H1 (cell line): ENCODE data around the gene ASTN2. TPM values are rescaled to one million over a fixed set of nuclear protein-coding genes. Genes with fewer than 3 reads are reported as not detected.

Experiments
- CTCF ChIA-PET: fragments of 300-600 bp; sonication (Branson Sonifier 250); formaldehyde crosslinking; loops from one replicate; lab custom pipeline; 2021; ENCODE audit not compliant: partially characterized antibody; lab: Charles Lee
- POLR2A ChIA-PET: fragments of 300-600 bp; sonication (Branson Sonifier 250); formaldehyde crosslinking; loops from one replicate; lab custom pipeline; 2021; ENCODE audit warnings: inconsistent platforms; ENCODE audit not compliant: partially characterized antibody; lab: Charles Lee
- DNase-seq, 2 experiments: peaks; one replicate each; pipeline versions ENCODE4 v3.0.0 to v3.0.0-alpha.2; 2010 to 2022; ENCODE audit warnings: low spot score in 2 of 2, low read depth in 1 of 2, mixed read lengths in 1 of 2
- FAIRE-seq: peaks from 2 replicates; lab custom pipeline; 2011; peaks lifted over from hg19 to GRCh38; lab: Jason Lieb, UNC
- H2AFZ ChIP-seq: 2 replicates; pipeline ENCODE4 v1.8.1; 2012; ENCODE audit warnings: low read length, inconsistent platforms
- H2AK5ac ChIP-seq: 2 replicates; pipeline ENCODE4 v1.6.1; 2013; ENCODE audit warnings: low read depth, low read length
- H2BK120ac ChIP-seq: replicated peaks from 2 replicates; pipeline ENCODE3; 2013; ENCODE audit warnings: low read depth, low read length, inconsistent platforms
- H2BK12ac ChIP-seq: 2 replicates; pipeline ENCODE4 v1.6.1; 2013; ENCODE audit warnings: low read depth, low read length
- H2BK15ac ChIP-seq: 2 replicates; pipeline ENCODE4 v1.6.1; 2013; ENCODE audit warnings: low read length
- H2BK20ac ChIP-seq: 2 replicates; pipeline ENCODE4 v1.6.1; 2013; ENCODE audit warnings: low read length
- H2BK5ac ChIP-seq: 2 replicates; pipeline ENCODE4 v1.6.1; 2013; ENCODE audit warnings: low read depth, low read length
- H3K14ac ChIP-seq: 2 replicates; pipeline ENCODE4 v1.6.1; 2013; ENCODE audit warnings: inconsistent platforms; ENCODE audit not compliant: insufficient read length
- H3K18ac ChIP-seq: 2 replicates; pipeline ENCODE4 v1.6.1; 2013; ENCODE audit warnings: low read length; ENCODE audit errors: extremely low read depth
- H3K23ac ChIP-seq: 2 replicates; pipeline ENCODE4 v1.6.1; 2013; ENCODE audit warnings: inconsistent platforms; ENCODE audit not compliant: insufficient read length
- H3K23me2 ChIP-seq: 2 replicates; pipeline ENCODE4 v1.6.1; 2013; ENCODE audit warnings: low read depth, low read length
- H3K27ac ChIP-seq: 2 replicates; pipeline ENCODE4 v1.6.1; 2011; ENCODE audit warnings: low read depth, low read length, inconsistent platforms
- H3K27me3 ChIP-seq, 4 experiments: replicated peaks in 1 of 4; 1 replicate in 1 of 4; 2 replicates in 3 of 4; pipeline versions ENCODE4 v1.6.1 to v1.8.1; 2011 to 2013; ENCODE audit warnings: low read length in 3 of 4, mild to moderate bottlenecking in 3 of 4, inconsistent platforms in 2 of 4, mixed read lengths in 2 of 4, moderate library complexity in 1 of 4; ENCODE audit not compliant: control insufficient read depth in 3 of 4, insufficient read depth in 3 of 4; ENCODE audit errors: extremely low read depth in 1 of 4
- H3K36me3 ChIP-seq, 4 experiments: 2 replicates each; pipeline versions ENCODE4 v1.6.1 to v1.8.1; 2011 to 2013; ENCODE audit warnings: mild to moderate bottlenecking in 4 of 4, low read length in 3 of 4, moderate library complexity in 2 of 4, control low read depth in 1 of 4, inconsistent platforms in 1 of 4; ENCODE audit not compliant: insufficient read depth in 4 of 4, control insufficient read depth in 2 of 4
- H3K4ac ChIP-seq: replicated peaks from 2 replicates; pipeline ENCODE3; 2013; ENCODE audit warnings: low read length, low read depth, mixed read lengths, inconsistent platforms; ENCODE audit not compliant: insufficient read length
- H3K4me1 ChIP-seq, 4 experiments: replicated peaks in 1 of 4; 1 replicate in 1 of 4; 2 replicates in 3 of 4; pipeline versions ENCODE4 v1.6.1 to v1.8.1; 2011 to 2013; ENCODE audit warnings: low read length in 3 of 4, inconsistent platforms in 2 of 4, mixed read lengths in 1 of 4; ENCODE audit not compliant: insufficient read depth in 4 of 4, control insufficient read depth in 3 of 4
- H3K4me2 ChIP-seq, 2 experiments: 2 replicates each; pipeline versions ENCODE4 v1.6.1 to v1.8.1; 2011 to 2013; ENCODE audit warnings: low read depth in 2 of 2, low read length in 2 of 2, control low read depth in 1 of 2, inconsistent platforms in 1 of 2, mild to moderate bottlenecking in 1 of 2; ENCODE audit not compliant: insufficient read depth in 1 of 2
- H3K4me3 ChIP-seq, 4 experiments: fragments of 200-600, 300-600 bp in 1 of 4; sonication (generic), shearing (Covaris generic), sonication (Bioruptor Twin) in 1 of 4; 2 replicates each; pipeline versions ENCODE4 v1.5.1 to v1.8.1; 2011 to 2016; ENCODE audit warnings: low read length in 4 of 4, low read depth in 3 of 4, control low read depth in 2 of 4, inconsistent platforms in 2 of 4, mild to moderate bottlenecking in 2 of 4, mixed read lengths in 1 of 4, moderate library complexity in 1 of 4; ENCODE audit not compliant: insufficient read depth in 2 of 4; ENCODE audit errors: extremely low read depth in 1 of 4
- H3K56ac ChIP-seq: replicated peaks from 2 replicates; pipeline ENCODE3; 2013; ENCODE audit warnings: low read depth, mild to moderate bottlenecking, mixed read lengths, low read length, inconsistent platforms; ENCODE audit not compliant: insufficient read length
- H3K79me1 ChIP-seq: 2 replicates; pipeline ENCODE4 v1.6.1; 2013; ENCODE audit warnings: low read depth, low read length, control low read depth
- H3K79me2 ChIP-seq, 2 experiments: 2 replicates each; pipeline versions ENCODE4 v1.6.1 to v1.8.1; 2012 to 2013; ENCODE audit warnings: low read length in 2 of 2, mild to moderate bottlenecking in 2 of 2, inconsistent platforms in 1 of 2; ENCODE audit not compliant: insufficient read depth in 2 of 2, control insufficient read depth in 1 of 2
- H3K9ac ChIP-seq, 4 experiments: replicated peaks in 1 of 4; 1 replicate in 1 of 4; 2 replicates in 3 of 4; pipeline versions ENCODE4 v1.6.1 to v1.8.1; 2011 to 2013; ENCODE audit warnings: low read depth in 3 of 4, low read length in 3 of 4, control low read depth in 2 of 4, mild to moderate bottlenecking in 2 of 4, moderate library complexity in 2 of 4, inconsistent platforms in 1 of 4; ENCODE audit errors: extremely low read depth in 1 of 4
- H3K9me3 ChIP-seq, 2 experiments: 2 replicates each; pipeline versions ENCODE4 v1.6.1 to v1.8.1; 2012 to 2013; ENCODE audit warnings: mild to moderate bottlenecking in 2 of 2, moderate library complexity in 2 of 2, control low read depth in 1 of 2, inconsistent platforms in 1 of 2, low read depth in 1 of 2, low read length in 1 of 2, mixed read lengths in 1 of 2; ENCODE audit not compliant: insufficient read depth in 2 of 2
- H4K20me1 ChIP-seq, 2 experiments: replicated peaks in 1 of 2; 2 replicates each; pipeline versions ENCODE3 to v1.8.1; 2011 to 2013; ENCODE audit warnings: inconsistent platforms in 2 of 2, low read length in 2 of 2, mild to moderate bottlenecking in 1 of 2; ENCODE audit not compliant: insufficient read depth in 2 of 2, control insufficient read depth in 1 of 2
- H4K5ac ChIP-seq: 2 replicates; pipeline ENCODE4 v1.6.1; 2013; ENCODE audit warnings: low read length, low read depth, mixed read lengths, inconsistent platforms; ENCODE audit not compliant: insufficient read length
- H4K8ac ChIP-seq: 2 replicates; pipeline ENCODE4 v1.8.0; 2013; ENCODE audit warnings: mild to moderate bottlenecking, moderate library complexity, low read length, inconsistent platforms; ENCODE audit not compliant: insufficient read depth; ENCODE audit errors: extremely low read depth
- H4K91ac ChIP-seq: replicated peaks from 2 replicates; pipeline ENCODE3; 2013; ENCODE audit warnings: low read length, mixed read lengths, inconsistent platforms; ENCODE audit not compliant: insufficient read length
- BCL11A ChIP-seq, 2 experiments: IDR thresholded peaks; one replicate each; pipeline ENCODE4 v1.6.1; 2011; ENCODE audit warnings: low read depth in 2 of 2, low read length in 2 of 2, mild to moderate bottlenecking in 2 of 2
- CBX8 ChIP-seq: fragments of 300-800, 300-1000 bp; sonication (generic); IDR thresholded peaks from 2 replicates; pipeline ENCODE4 v1.7.1; 2016; ENCODE audit warnings: low read depth, low read length, borderline replicate concordance
- CHD2 ChIP-seq: IDR thresholded peaks from 2 replicates; pipeline ENCODE4 v1.6.1; 2012; ENCODE audit warnings: low read length, improper control_type of control experiment
- CTBP2 ChIP-seq: IDR thresholded peaks from 2 replicates; pipeline ENCODE4 v1.7.0; 2011; ENCODE audit warnings: borderline replicate concordance, mild to moderate bottlenecking, moderate library complexity, mixed read lengths, low read length; ENCODE audit not compliant: insufficient read depth, insufficient read length
- EZH2 ChIP-seq: fragments of 200-600 bp; sonication (generic); IDR thresholded peaks from 2 replicates; pipeline ENCODE4 v1.7.1; 2012; ENCODE audit warnings: low read depth, mild to moderate bottlenecking, moderate library complexity, low read length, inconsistent platforms; ENCODE audit not compliant: severe bottlenecking
- FOSL1 ChIP-seq: IDR thresholded peaks from 2 replicates; pipeline ENCODE4 v1.6.1; 2011; ENCODE audit warnings: mild to moderate bottlenecking, low read depth, low read length, moderate library complexity; ENCODE audit not compliant: insufficient read depth
- GTF2F1 ChIP-seq: IDR thresholded peaks from 2 replicates; pipeline ENCODE4 v1.6.1; 2012; ENCODE audit warnings: low read depth, low read length, improper control_type of control experiment, borderline replicate concordance
- POLR2A ChIP-seq, 2 experiments: IDR thresholded peaks; 1 replicate in 1 of 2; 2 replicates in 1 of 2; pipeline ENCODE4 v1.6.1; 2011; ENCODE audit warnings: low read depth in 2 of 2, low read length in 2 of 2, mild to moderate bottlenecking in 2 of 2; ENCODE audit errors: control extremely low read depth in 1 of 2
- RAD21 ChIP-seq, 2 experiments: IDR thresholded peaks in 1 of 2; conservative IDR thresholded peaks in 1 of 2; 2 replicates each; pipeline ENCODE4 v1.6.1; 2011; ENCODE audit warnings: low read depth in 2 of 2, low read length in 2 of 2, improper control_type of control experiment in 1 of 2, inconsistent platforms in 1 of 2, mild to moderate bottlenecking in 1 of 2, moderate library complexity in 1 of 2
- RXRA ChIP-seq: IDR thresholded peaks from 2 replicates; pipeline ENCODE4 v1.6.1; 2011; ENCODE audit warnings: low read depth, mild to moderate bottlenecking, low read length, moderate library complexity; ENCODE audit not compliant: insufficient read depth
- SIN3A ChIP-seq, 2 experiments: IDR thresholded peaks in 1 of 2; conservative IDR thresholded peaks in 1 of 2; 2 replicates each; pipeline ENCODE4 v1.6.1; 2011 to 2012; ENCODE audit warnings: low read length in 2 of 2, improper control_type of control experiment in 1 of 2, low read depth in 1 of 2, mild to moderate bottlenecking in 1 of 2
- SIX5 ChIP-seq: IDR thresholded peaks from 2 replicates; pipeline ENCODE4 v1.6.1; 2011; ENCODE audit warnings: mild to moderate bottlenecking, low read depth, low read length
- SRF ChIP-seq: IDR thresholded peaks from 2 replicates; pipeline ENCODE4 v1.6.1; 2011; ENCODE audit warnings: mild to moderate bottlenecking, low read depth, low read length, moderate library complexity
- TCF12 ChIP-seq: IDR thresholded peaks from 2 replicates; pipeline ENCODE4 v1.6.1; 2011; ENCODE audit warnings: low read depth, mild to moderate bottlenecking, low read length
- polyA plus RNA-seq, 7 experiments: library from polyadenylated mRNA; depleted of rRNA in 3 of 7; stranded (reverse) in 5 of 7; unstranded in 2 of 7; fragments of >200 nt in 5 of 7; fragments of 200-250 nt in 2 of 7; gene quantifications; 1 replicate in 5 of 7; 2 replicates in 1 of 7; 4 replicates in 1 of 7; pipeline versions ENCODE4 v1.2.1 to v1.2.3, GENCODE V29; 2011 to 2013; ENCODE audit warnings: missing spikeins in 2 of 7, mixed read lengths in 2 of 7
- total RNA-seq: library from RNA; stranded (reverse); fragmentation: NEBNext Ultra II Directional; extraction: Animal tissue kit (Norgen Biotek cat#: 25700); gene quantifications from 2 replicates; pipeline ENCODE4 v1.2.1, GENCODE V29; 2021

The ASTN2 gene
- total and polyA plus RNA-seq, 2 of the 8 experiments (the other 6 are each of a cell fraction or from before 2014, with no cell fraction given) = 8.2 to 13.7 TPM

DNA sequence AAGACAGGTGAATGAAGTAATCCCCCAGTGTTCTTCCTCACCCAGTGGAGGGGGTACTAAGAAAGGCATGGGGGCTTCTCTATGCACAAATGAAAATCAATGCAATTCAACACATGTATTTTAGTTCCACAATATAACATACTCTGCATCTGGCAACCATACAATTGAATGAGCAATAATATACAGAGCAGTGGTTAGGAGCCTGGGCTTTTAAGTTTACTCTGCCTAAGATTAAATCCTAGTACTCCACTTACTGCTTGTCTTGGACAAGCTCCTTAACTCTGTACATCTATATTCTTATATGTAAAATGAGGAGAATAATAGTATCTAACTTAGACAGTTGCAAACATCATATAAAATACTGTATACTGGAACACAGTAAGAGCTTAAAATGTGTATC, 923.2 kb downstream of the ASTN2 start:
- H3K56ac ChIP-seq = no peak overlapping the region
- H3K36me3 ChIP-seq = no peaks in the 10 kb centered on the region
- POLR2A ChIA-PET = interaction anchor here (0.8 kb wide), 1 partner anchor 21 kb away, joined by 3 read pairs; no protein-coding TSS in a partner anchor
- CTCF ChIA-PET = interaction anchor here (0.7 to 4.0 kb wide), 26 partner anchors 10 to 609 kb away, joined by 3 to 18 read pairs (median 4); partner anchors contain the start of gene PAPPA
- no peaks in the 10 kb centered on the region for H3K9me3 ChIP-seq
- no peak overlapping the region for H3K14ac ChIP-seq
- FAIRE-seq (no peak), DNase-seq (no peak)
- no peak overlapping the region for H4K8ac ChIP-seq
- no peak overlapping the region for H3K18ac ChIP-seq
- no peak overlapping the region for H2AFZ ChIP-seq
- H3K79me2 ChIP-seq = no peaks in the 10 kb centered on the region
- no peak overlapping the region for H3K23ac ChIP-seq
- H2BK5ac ChIP-seq = no peak overlapping the region
- no peaks in the 10 kb centered on the region for H4K20me1 ChIP-seq
- peaks cover 0 to 4% (median 3%) of the 10 kb centered on the region in 4 experiments; a peak in 2 of 7 replicates for H3K4me1 ChIP-seq
- no peak overlapping the region for H2BK12ac ChIP-seq
- no peak overlapping the region for H3K9ac ChIP-seq
- H3K27me3 ChIP-seq = no peaks in the 10 kb centered on the region
- H3K4ac ChIP-seq = no peak overlapping the region
- H2AK5ac ChIP-seq = no peak overlapping the region
- no peak overlapping the region for H3K4me3 ChIP-seq
- H4K5ac ChIP-seq = no peak overlapping the region
- no peak overlapping the region for H3K4me2 ChIP-seq
- H4K91ac ChIP-seq = no peak overlapping the region
- H3K79me1 ChIP-seq = no peaks in the 10 kb centered on the region
- no peak overlapping the region for H2BK15ac ChIP-seq
- H3K23me2 ChIP-seq = no peaks in the 10 kb centered on the region
- H2BK20ac ChIP-seq = no peak overlapping the region
- no peak overlapping the region for H2BK120ac ChIP-seq
- H3K27ac ChIP-seq = no peak overlapping the region
- no peak for TF ChIP-seq SRF
- TF ChIP-seq CTBP2 = no peak
- no peak for TF ChIP-seq CHD2
- no peak for TF ChIP-seq CBX8
- no peak for TF ChIP-seq TCF12
- no peak for TF ChIP-seq SIX5
- TF ChIP-seq GTF2F1 = no peak
- TF ChIP-seq SIN3A (conservative IDR thresholded peaks at IDR 0.05 in 1 of 2, IDR thresholded peaks at IDR 0.05 in 1 of 2; ENCODE audit: low read depth in 1 of 2, low read length in 2 of 2) = no peak
- TF ChIP-seq FOSL1 = no peak
- no peak for TF ChIP-seq RXRA
- TF ChIP-seq EZH2 = no peak
- TF ChIP-seq BCL11A (IDR thresholded peaks at IDR 0.05; ENCODE audit: low read depth in 2 of 2, low read length in 2 of 2) = no peak
- no peak for TF ChIP-seq POLR2A (IDR thresholded peaks at IDR 0.05; ENCODE audit: control extremely low read depth in 1 of 2, low read depth in 2 of 2, low read length in 2 of 2)
- TF ChIP-seq RAD21 (IDR thresholded peaks at IDR 0.05 in 1 of 2, conservative IDR thresholded peaks at IDR 0.05 in 1 of 2; ENCODE audit: low read depth in 2 of 2, low read length in 2 of 2) = no peak
